ENCODE measurements around the gene OTULINL.

GRCh38 chr5:14640765-14641164 is 59.2 kb downstream of the OTULINL start:
- TF ChIP-seq ZNF274 (IDR thresholded peaks at IDR 0.05; ENCODE audit: low read length) (no peak), ZNF274 (tag by site-specific recombination; IDR thresholded peaks at IDR 0.05; ENCODE audit: borderline replicate concordance) (no peak), ZNF37A (tag by site-specific recombination; IDR thresholded peaks at IDR 0.05) (no peak), OVOL3 (tag by site-specific recombination; IDR thresholded peaks at IDR 0.05) (no peak), ZNF24 (tag by site-specific recombination; IDR thresholded peaks at IDR 0.05) (no peak), SETDB1 (IDR thresholded peaks at IDR 0.05; ENCODE audit: insufficient read length, low read length) (no peak), ZBTB7A (tag by site-specific recombination; IDR thresholded peaks at IDR 0.05; ENCODE audit: low read depth) (no peak), CTCF (tag by site-specific recombination; IDR thresholded peaks at IDR 0.05) (no peak), ZFP69B (tag by site-specific recombination; IDR thresholded peaks at IDR 0.05) (no peak), ZNF175 (tag by site-specific recombination; IDR thresholded peaks at IDR 0.05) (no peak), ZNF776 (tag by site-specific recombination; IDR thresholded peaks at IDR 0.05; ENCODE audit: borderline replicate concordance) (no peak), SP2 (tag by site-specific recombination; IDR thresholded peaks at IDR 0.05) (no peak)
- TF ChIP-seq, protein P1, sequence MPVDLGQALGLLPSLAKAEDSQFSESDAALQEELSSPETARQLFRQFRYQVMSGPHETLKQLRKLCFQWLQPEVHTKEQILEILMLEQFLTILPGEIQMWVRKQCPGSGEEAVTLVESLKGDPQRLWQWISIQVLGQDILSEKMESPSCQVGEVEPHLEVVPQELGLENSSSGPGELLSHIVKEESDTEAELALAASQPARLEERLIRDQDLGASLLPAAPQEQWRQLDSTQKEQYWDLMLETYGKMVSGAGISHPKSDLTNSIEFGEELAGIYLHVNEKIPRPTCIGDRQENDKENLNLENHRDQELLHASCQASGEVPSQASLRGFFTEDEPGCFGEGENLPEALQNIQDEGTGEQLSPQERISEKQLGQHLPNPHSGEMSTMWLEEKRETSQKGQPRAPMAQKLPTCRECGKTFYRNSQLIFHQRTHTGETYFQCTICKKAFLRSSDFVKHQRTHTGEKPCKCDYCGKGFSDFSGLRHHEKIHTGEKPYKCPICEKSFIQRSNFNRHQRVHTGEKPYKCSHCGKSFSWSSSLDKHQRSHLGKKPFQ (tag by site-specific recombination; IDR thresholded peaks at IDR 0.05), result no peak
- TF ChIP-seq, protein P2, sequence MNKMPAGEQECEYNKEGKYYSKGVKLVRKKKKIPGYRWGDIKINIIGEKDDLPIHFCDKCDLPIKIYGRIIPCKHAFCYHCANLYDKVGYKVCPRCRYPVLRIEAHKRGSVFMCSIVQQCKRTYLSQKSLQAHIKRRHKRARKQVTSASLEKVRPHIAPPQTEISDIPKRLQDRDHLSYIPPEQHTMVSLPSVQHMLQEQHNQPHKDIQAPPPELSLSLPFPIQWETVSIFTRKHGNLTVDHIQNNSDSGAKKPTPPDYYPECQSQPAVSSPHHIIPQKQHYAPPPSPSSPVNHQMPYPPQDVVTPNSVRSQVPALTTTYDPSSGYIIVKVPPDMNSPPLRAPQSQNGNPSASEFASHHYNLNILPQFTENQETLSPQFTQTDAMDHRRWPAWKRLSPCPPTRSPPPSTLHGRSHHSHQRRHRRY (tag by site-specific recombination; IDR thresholded peaks at IDR 0.05), result no peak
